Measurements from ENCODE around the gene NRAP.

GRCh38 chr10:113693348-113693747 lies 29.5 kb upstream of the NRAP start:
- TF ChIP-seq JUND (IDR thresholded peaks at IDR 0.05) (no peak), CTCF (IDR thresholded peaks at IDR 0.05; ENCODE audit: low read depth, low read length, missing input control) (no peak), RAD21 (IDR thresholded peaks at IDR 0.05) (no peak), NR2F2 (IDR thresholded peaks at IDR 0.05) (no peak), EGR1 (IDR thresholded peaks at IDR 0.05; ENCODE audit: low read depth in 2 of 2) (no peak), MAX (IDR thresholded peaks at IDR 0.05) (no peak), YY1 (IDR thresholded peaks at IDR 0.05) (no peak), TAF1 (conservative IDR thresholded peaks at IDR 0.05) (no peak), ZBTB33 (IDR thresholded peaks at IDR 0.05) (no peak), GABPA (IDR thresholded peaks at IDR 0.05 in 1 of 2, conservative IDR thresholded peaks at IDR 0.05 in 1 of 2) (no peak)

Data from liver (tissue), 3 donors.